ENCODE data around the gene CAMK4. TPM values are rescaled to one million over a fixed set of nuclear protein-coding genes. Genes with fewer than 3 reads are reported as not detected.
A peak's percentile ranks its signal among the peaks of the same experiment; 100 is the strongest.

CAMK4 gene
- total and polyA plus RNA-seq, 9 of the 15 experiments (the other 6 are each of a cell fraction or from before 2014, with no cell fraction given), result 0.35 TPM; not detected in 8

DNA sequence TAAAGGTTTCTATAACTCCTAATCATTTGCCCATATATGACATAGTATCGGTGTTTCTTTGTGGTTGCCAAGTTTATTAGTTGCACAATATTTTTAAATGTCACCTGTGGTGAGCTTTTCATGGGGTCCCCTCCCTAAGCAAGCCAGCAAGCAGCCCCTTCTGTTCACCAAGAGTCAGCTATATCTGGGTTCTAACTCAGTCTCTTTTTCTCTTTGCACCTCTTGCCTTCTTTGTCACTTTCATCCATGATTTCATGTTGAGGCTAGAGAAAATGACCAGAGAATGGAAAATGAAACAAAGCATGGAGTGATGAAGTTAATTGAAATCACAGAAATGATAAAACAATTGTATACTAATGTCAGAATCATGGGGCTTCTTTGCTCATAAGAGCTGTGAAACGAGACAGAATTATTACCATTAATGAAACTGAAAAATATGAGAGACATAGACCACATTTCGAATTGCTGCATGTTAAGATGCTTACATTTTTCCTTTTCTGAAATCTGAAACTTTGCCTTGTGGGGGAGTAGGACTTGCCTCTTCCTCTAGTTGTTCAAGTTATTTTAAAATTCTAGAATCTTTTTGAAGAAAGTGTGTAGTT lies 75.7 kb downstream of the CAMK4 start (continued):
- no peak for TF ChIP-seq PRDM10 (IDR thresholded peaks at IDR 0.05; ENCODE audit: partially characterized antibody)

DNA sequence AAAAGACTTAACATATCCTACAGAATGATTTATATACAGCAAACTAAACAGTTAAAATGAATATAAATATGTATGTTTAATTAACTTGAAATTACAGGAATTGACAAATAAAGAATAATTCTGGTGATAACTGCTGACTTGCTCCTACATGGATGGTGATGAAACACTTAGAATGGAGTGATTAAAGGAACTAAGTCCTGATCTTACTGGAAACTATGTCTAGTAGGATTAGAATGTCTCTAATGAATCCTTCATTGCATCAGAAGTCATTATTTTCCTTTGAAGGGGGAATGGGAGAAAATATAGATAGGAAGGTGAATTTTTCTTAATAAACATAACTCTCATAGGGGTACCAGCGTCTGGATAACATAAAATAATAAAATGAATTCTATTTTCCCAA lies 77.1 kb downstream of the CAMK4 start:
- H3K36me3 ChIP-seq (ENCODE audit: control insufficient read depth, insufficient read depth, low read length), result no peaks in the 10 kb centered on the region
- ATAC-seq, result peak; percentile 74
- ChIA-PET CTCF (ENCODE audit: low intra/inter-chr PET ratio) (no interaction called here), POLR2A (no interaction called here)
- no peaks in the 10 kb centered on the region for H3K9me1 ChIP-seq (ENCODE audit: control insufficient read depth, insufficient read depth, low read length)
- no peaks in the 10 kb centered on the region; the same call in 1 of the 2 replicates for H3K9me3 ChIP-seq (replicated peaks; ENCODE audit: control insufficient read depth, insufficient read depth, low read depth, low read length)
- 5% methylated on average over 1 of the region's 1 CpG for whole genome bisulfite sequencing (ENCODE audit: insufficient coverage, low coverage, missing lambda C conversion rate)
- peak overlapping the region; percentile 88 for H2AFZ ChIP-seq (ENCODE audit: low read depth, low read length)
- no TSS peak for BruUV-seq (replicated peaks)
- H3K4me3 ChIP-seq, result peak overlapping the region; percentile 27
- H3K27ac ChIP-seq (ENCODE audit: extremely low read depth, low read depth, low read length), result peak overlapping the region; percentile 64; the same call in 1 of the 3 replicates
- no peak for FAIRE-seq
- no peaks in the 10 kb centered on the region for H4K20me1 ChIP-seq (replicated peaks; ENCODE audit: control insufficient read depth, insufficient read depth, low read length)
- H3K4me1 ChIP-seq (replicated peaks in 1 of 2; ENCODE audit: control insufficient read depth in 2 of 2, insufficient read depth in 2 of 2, low read length in 2 of 2), result no peaks in the 10 kb centered on the region
- intact Hi-C loops (cut with micrococcal nuclease), result no loop called here
- TF ChIP-seq ZBTB17 (CRISPR knock-in tag; IDR thresholded peaks at IDR 0.05) (no peak), POLR2H (tag; IDR thresholded peaks at IDR 0.05; ENCODE audit: low read depth) (peak; percentile 57; the same call in 1 of the 2 replicates), CEBPG (CRISPR knock-in tag; IDR thresholded peaks at IDR 0.05) (no peak), CEBPG (tag; conservative IDR thresholded peaks at IDR 0.05 in 1 of 2, IDR thresholded peaks at IDR 0.05 in 1 of 2) (peak in 1 of 2 experiments; percentile 41; a peak in 1 of 4 replicates), HNRNPLL (IDR thresholded peaks at IDR 0.05; ENCODE audit: low read depth, low read length, poor library complexity, severe bottlenecking) (no peak), ZNF12 (CRISPR knock-in tag; IDR thresholded peaks at IDR 0.05) (no peak), ATF3 (IDR thresholded peaks at IDR 0.05) (peak; percentile 67), ATF3 (CRISPR knock-in tag; conservative IDR thresholded peaks at IDR 0.05) (no peak)
- H3K4me2 ChIP-seq (ENCODE audit: insufficient read depth, low read length), result peak overlapping the region; percentile 31; the same call in 1 of the 2 replicates
- no peak for DNase-seq (ENCODE audit: extremely low read depth in 1 of 4, low spot score in 3 of 4)
- H3K79me2 ChIP-seq (ENCODE audit: control insufficient read depth, insufficient read depth, low read length), result no peaks in the 10 kb centered on the region
- in situ Hi-C loops (cut with MboI), result no loop called here
- H3K9ac ChIP-seq (ENCODE audit: insufficient read depth in 1 of 2, low read depth in 2 of 2, low read length in 2 of 2), result peak overlapping the region in 1 of 2 experiments; percentile 51; a peak in 2 of 4 replicates
- H3K27me3 ChIP-seq (ENCODE audit: control insufficient read depth in 2 of 2, insufficient read depth in 2 of 2, low read length in 2 of 2), result no peaks in the 10 kb centered on the region
